ENCODE measurements around the gene CRACDL.

- TF ChIP-seq POLR2AphosphoS5 (IDR thresholded peaks at IDR 0.05; ENCODE audit: low read depth, low read length) (no peak), TAF1 (IDR thresholded peaks at IDR 0.05; ENCODE audit: low read depth, low read length) (no peak), POU2F2 (IDR thresholded peaks at IDR 0.05; ENCODE audit: low read depth, low read length) (no peak), POLR2A (IDR thresholded peaks at IDR 0.05; ENCODE audit: low read depth, low read length) (no peak)
Observed at GRCh38 chr2:98835831-98836385, 100.1 kb downstream of the CRACDL start.
